Stomach (tissue), 4 donors: Measurements from ENCODE around the gene FBXL7.

ENCODE experiments used
- EP300 ChIP-seq: sonication (generic); formaldehyde crosslinking; IDR thresholded peaks from one replicate; pipeline ENCODE4 v1.6.1; 2017; ENCODE audit warnings: antibody characterized with exemption
- POLR2A ChIP-seq, 4 donors: fragments of 450-650 bp; IDR thresholded peaks; one replicate each; pipeline ENCODE4 v1.6.1; 2016; ENCODE audit warnings: antibody characterized with exemption in 4 of 4, control low read depth in 2 of 4, mild to moderate bottlenecking in 1 of 4, moderate library complexity in 1 of 4
- POLR2AphosphoS5 ChIP-seq, 3 donors: sonication (generic); formaldehyde crosslinking; IDR thresholded peaks; one replicate each; pipeline ENCODE4 v1.6.1; 2016; ENCODE audit warnings: antibody characterized with exemption in 3 of 3
- TF ChIP-seq, protein P1 (sequence below), 7 experiments: fragments of 450-650 bp in 4 of 7; fragments of 200-600 bp in 3 of 7; sonication (generic) in 3 of 7; IDR thresholded peaks; one replicate each; pipeline ENCODE4 v1.5.1; 2016 to 2019; ENCODE audit warnings: antibody characterized with exemption in 7 of 7, control low read depth in 2 of 7, mild to moderate bottlenecking in 1 of 7

DNA sequence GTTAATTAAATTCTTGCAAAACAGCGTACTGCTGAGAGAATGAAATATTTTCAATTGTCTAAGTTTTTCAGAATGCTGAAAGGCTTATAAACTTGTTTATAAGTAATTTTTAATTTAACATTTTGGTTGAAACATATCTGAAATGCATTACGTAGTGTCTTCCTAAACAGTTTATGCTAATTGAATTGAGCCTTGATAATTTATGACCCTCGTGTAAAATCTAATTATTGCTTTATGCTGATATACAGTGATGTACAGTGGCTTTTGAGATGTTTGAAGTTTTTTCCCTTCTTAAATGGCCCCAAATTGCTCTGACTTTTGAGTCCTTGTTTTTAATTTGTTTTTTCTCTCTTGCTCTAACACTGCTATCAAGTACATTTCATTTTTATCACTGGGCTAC is 262.7 kb downstream of the FBXL7 start:
- no peak for TF ChIP-seq POLR2A (IDR thresholded peaks at IDR 0.05)
- TF ChIP-seq, protein P1, sequence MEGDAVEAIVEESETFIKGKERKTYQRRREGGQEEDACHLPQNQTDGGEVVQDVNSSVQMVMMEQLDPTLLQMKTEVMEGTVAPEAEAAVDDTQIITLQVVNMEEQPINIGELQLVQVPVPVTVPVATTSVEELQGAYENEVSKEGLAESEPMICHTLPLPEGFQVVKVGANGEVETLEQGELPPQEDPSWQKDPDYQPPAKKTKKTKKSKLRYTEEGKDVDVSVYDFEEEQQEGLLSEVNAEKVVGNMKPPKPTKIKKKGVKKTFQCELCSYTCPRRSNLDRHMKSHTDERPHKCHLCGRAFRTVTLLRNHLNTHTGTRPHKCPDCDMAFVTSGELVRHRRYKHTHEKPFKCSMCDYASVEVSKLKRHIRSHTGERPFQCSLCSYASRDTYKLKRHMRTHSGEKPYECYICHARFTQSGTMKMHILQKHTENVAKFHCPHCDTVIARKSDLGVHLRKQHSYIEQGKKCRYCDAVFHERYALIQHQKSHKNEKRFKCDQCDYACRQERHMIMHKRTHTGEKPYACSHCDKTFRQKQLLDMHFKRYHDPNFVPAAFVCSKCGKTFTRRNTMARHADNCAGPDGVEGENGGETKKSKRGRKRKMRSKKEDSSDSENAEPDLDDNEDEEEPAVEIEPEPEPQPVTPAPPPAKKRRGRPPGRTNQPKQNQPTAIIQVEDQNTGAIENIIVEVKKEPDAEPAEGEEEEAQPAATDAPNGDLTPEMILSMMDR (IDR thresholded peaks at IDR 0.05), result no peak
- TF ChIP-seq EP300, result no peak
- TF ChIP-seq POLR2AphosphoS5 (IDR thresholded peaks at IDR 0.05), result no peak
